SK-N-SH treated with all-trans-retinoic acid at 6 μM for 48 hours (cell line): ENCODE measurements around the gene GMEB2.

ENCODE experiments used
- PATZ1 ChIP-seq: fragments of 250-450 bp; sonication (Bioruptor Pico); IDR thresholded peaks from 2 replicates; pipeline ENCODE4 v1.8.0; 2020; ENCODE audit warnings: mild to moderate bottlenecking, moderate library complexity, borderline replicate concordance
- PPARA ChIP-seq: fragments of 250-450 bp; sonication (Bioruptor Pico); IDR thresholded peaks from 2 replicates; pipeline ENCODE4 v1.5.0; 2020; ENCODE audit warnings: mild to moderate bottlenecking, borderline replicate concordance
- ZFP3 ChIP-seq: fragments of 250-450 bp; sonication (Bioruptor Pico); IDR thresholded peaks from 2 replicates; pipeline ENCODE4 v1.5.0; 2020; ENCODE audit warnings: mild to moderate bottlenecking, moderate library complexity

- TF ChIP-seq PATZ1 (CRISPR knock-in tag) (no peak), ZFP3 (CRISPR knock-in tag) (no peak), PPARA (CRISPR knock-in tag) (no peak)
Measured at GRCh38 chr20:63555661-63556381, 71.1 kb downstream of the GMEB2 start.
